Naive B cell (primary cell): ENCODE results near the gene ITGAL. TPM values are rescaled to one million over a fixed set of nuclear protein-coding genes. Genes with fewer than 3 reads are reported as not detected.
"Not testable (repeated sequence)": the region's sequence is repeated elsewhere in the genome, so short reads cannot be mapped to it uniquely, and the experiment has no call there.

Source experiments
- ATAC-seq, 2 donors: fragments of 150-1000 bp; cut with Tn5 transposase; 2 replicates each; pipeline ENCODE4 v1.10.0; 2021; ENCODE audit warnings: low read depth in 2 of 2, mild to moderate bottlenecking in 2 of 2, moderate library complexity in 2 of 2
- DNase-seq: peaks from one replicate; pipeline ENCODE4 v3.0.0; 2022
- H3K27ac Mint-ChIP-seq, 6 donors: one replicate each; pipeline ENCODE4 v1.8.0; 2020 to 2022; ENCODE audit warnings: mild to moderate bottlenecking in 6 of 6, mixed read lengths in 6 of 6, moderate library complexity in 5 of 6, inconsistent platforms in 2 of 6
- H3K27me3 Mint-ChIP-seq, 3 donors: one replicate each; pipeline ENCODE4 v1.8.0; 2021 to 2022; ENCODE audit warnings: mixed read lengths in 3 of 3, mild to moderate bottlenecking in 1 of 3
- H3K36me3 Mint-ChIP-seq, 2 donors: one replicate each; pipeline ENCODE4 v1.8.0; 2020 to 2022; ENCODE audit warnings: mixed read lengths in 2 of 2, inconsistent platforms in 1 of 2, mild to moderate bottlenecking in 1 of 2
- H3K4me1 Mint-ChIP-seq, 3 donors: one replicate each; pipeline ENCODE4 v1.8.0; 2020 to 2022; ENCODE audit warnings: mixed read lengths in 3 of 3, inconsistent platforms in 1 of 3, mild to moderate bottlenecking in 1 of 3, moderate library complexity in 1 of 3
- H3K4me3 Mint-ChIP-seq, 8 donors: one replicate each; pipeline ENCODE4 v1.8.0; 2020 to 2022; ENCODE audit warnings: mild to moderate bottlenecking in 8 of 8, mixed read lengths in 8 of 8, moderate library complexity in 8 of 8, inconsistent platforms in 2 of 8
- H3K9me3 Mint-ChIP-seq, 7 donors: one replicate each; pipeline ENCODE4 v1.8.0; 2020 to 2022; ENCODE audit warnings: mixed read lengths in 7 of 7, mild to moderate bottlenecking in 5 of 7, inconsistent platforms in 2 of 7, moderate library complexity in 1 of 7
- polyA plus RNA-seq, 6 donors: library from polyadenylated mRNA; unstranded; fragments of 300-500 nt; fragmentation: Illumina TruSeq; gene quantifications; one replicate each; pipeline ENCODE4 v1.2.3, GENCODE V29; 2021; ENCODE audit warnings: low read depth in 6 of 6

ITGAL gene
- polyA plus RNA-seq, 6 donors from 2014 or later, result 21.3 to 36.8 (median 25.6) TPM

DNA sequence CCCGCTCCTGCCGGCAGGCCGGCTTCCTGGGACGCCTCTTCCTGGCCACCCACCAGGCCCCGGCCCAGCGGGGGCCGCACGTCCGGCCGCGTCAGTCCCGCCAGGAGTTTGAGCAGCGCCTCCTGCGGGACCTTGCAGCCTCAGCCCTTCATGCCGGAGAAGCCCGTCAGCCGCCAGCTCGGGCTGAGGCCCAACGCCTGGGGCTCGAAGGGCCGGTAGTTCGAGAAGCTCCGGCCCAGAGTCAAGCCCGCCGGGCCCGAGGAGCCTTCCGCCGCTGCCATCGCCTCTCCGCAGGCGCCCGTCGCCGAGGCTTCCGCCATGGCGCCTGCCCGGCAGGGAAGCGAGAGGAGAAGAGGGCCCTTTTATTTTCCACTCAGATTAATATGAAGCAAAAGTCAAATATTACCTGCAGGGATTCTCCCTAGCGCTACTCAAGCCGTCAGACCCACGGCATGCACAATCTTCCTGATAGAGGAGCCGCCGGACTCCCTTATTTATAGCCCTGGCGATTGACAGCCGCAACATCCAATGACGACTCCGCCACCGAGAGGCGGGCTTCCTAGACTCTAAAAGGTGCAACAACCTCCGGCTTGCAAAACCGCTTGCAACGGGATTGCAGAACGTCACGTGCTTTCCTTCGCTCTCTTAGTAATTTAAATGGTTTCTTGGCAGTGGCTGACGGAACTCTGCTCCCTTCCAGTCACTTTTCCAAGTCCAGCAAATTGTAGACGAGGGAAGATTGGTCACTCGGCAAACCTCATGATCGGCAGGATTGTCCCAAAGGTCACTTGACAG, 26.9 kb upstream of the ITGAL start, which contains the start of gene SEPHS2:
Gene SEPHS2, minus strand, starts transcription at position 467 of the 795 bp plus-strand sequence. Its CDS starts 147 bp downstream, at position 320.
- DNase-seq, result peak; percentile 90
- H3K27me3 Mint-ChIP-seq, result no peaks in the 10 kb centered on the region

DNA sequence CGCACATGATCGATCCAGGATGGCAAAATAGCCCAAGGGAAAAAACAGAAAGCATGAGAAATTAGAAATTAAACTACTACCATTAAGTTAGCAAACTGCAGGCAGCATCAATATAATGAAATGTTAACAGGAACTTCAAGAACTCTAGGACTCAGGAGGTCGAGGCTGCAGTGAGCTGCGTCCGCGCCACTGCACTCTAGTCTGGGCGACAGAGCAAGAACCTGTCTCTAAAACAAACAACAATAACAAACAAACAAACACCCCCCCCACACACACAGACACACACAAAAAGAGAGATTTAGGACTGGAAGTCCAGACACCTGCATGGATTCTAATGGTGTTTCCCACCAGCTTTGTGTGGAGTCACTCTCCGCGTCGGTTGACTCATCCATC, 26.3 kb upstream of the ITGAL start:
- Mint-ChIP-seq H3K36me3 (peaks cover 8 to 12% of the 10 kb centered on the region in 2 donors), H3K27me3 (no peaks in the 10 kb centered on the region), H3K4me1 (peaks cover 36 to 59% (median 48%) of the 10 kb centered on the region in 3 donors), H3K9me3 (no peaks in the 10 kb centered on the region), H3K4me3 (peak overlapping the region; percentile 88 to 98 (median 97)), H3K27ac (peak overlapping the region; percentile 95 to 98 (median 97))
- ATAC-seq (no peak), DNase-seq (no peak)

More for the DNA sequence above, 26.9 kb upstream of the ITGAL start, which contains the start of gene SEPHS2:
- H3K4me1 Mint-ChIP-seq, result peaks cover 32 to 58% (median 44%) of the 10 kb centered on the region in 3 donors
- H3K36me3 Mint-ChIP-seq, result peaks cover 8 to 12% of the 10 kb centered on the region in 2 donors
- peak within 1 kb of the TSS; percentile 95 to 98 (median 97) for H3K27ac Mint-ChIP-seq
- no peaks in the 10 kb centered on the region for H3K9me3 Mint-ChIP-seq
- H3K4me3 Mint-ChIP-seq, result peak within 1 kb of the TSS; percentile 88 to 98 (median 97)
- ATAC-seq, result peak; percentile 94 to 95

DNA sequence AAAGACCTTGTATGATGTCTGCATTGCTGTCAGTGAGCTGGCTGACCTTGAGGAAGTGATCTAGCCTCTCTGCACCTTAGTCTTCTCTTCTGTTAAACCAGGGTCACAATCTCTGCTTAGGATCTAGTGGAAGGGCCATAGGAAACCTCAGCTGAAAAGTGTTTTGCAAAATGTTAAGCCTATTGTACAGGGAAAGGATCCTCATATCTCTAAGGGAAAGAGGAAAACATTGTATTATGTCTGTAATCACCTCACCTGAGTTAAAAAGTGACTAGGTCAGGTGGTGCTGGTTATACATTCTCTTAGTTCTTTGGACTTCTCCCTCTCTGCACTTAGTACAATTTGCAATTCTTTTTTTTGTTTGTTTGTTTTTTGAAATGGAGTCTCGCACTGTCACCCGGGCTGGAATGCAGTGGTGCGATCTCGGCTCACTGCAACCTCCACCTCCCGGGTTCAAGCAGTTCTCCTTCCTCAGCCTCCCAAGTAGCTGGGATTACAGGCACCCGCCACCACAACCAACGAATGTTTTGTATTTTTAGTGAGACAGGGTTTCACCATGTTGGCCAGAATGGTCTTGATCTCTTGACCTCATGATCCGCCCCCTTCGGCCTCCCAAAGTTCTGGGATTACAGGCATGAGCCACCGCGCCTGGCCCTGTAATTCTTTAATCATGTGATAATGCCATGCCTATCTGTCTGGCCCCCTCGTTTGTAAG, 24.9 kb upstream of the ITGAL start:
- ATAC-seq (no peak), DNase-seq (no peak)
- no peaks in the 10 kb centered on the region for H3K9me3 Mint-ChIP-seq
- peaks cover 41 to 63% (median 54%) of the 10 kb centered on the region in 3 donors for H3K4me1 Mint-ChIP-seq
- H3K27ac Mint-ChIP-seq, result no peak overlapping the region
- H3K27me3 Mint-ChIP-seq, result no peaks in the 10 kb centered on the region
- H3K36me3 Mint-ChIP-seq, result peaks cover 8 to 12% of the 10 kb centered on the region in 2 donors
- peak overlapping the region in 4 of 8 donors; percentile 25 to 88 (median 48) for H3K4me3 Mint-ChIP-seq

DNA sequence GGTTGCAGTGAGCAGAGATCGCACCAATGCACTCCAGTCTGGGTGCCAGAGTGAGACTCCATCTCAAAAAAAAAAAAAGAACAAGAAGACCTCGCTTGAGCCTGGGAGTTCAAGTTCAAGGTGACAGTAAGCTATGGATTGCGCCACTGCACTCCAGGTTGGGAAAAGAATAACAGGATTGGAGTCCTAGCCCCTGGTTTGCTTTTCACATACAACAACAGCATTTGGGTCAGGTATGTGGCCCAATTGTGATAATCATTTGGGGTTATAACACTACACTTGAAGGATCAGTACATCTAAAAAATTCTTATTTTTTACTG, 23.5 kb upstream of the ITGAL start:
- no peak overlapping the region for H3K27ac Mint-ChIP-seq
- peaks cover 35 to 60% (median 47%) of the 10 kb centered on the region in 3 donors for H3K4me1 Mint-ChIP-seq
- no peak overlapping the region for H3K4me3 Mint-ChIP-seq
- DNase-seq (no peak), ATAC-seq (no peak)
- peaks cover 0 to under 1% of the 10 kb centered on the region in 2 donors for H3K36me3 Mint-ChIP-seq
- H3K9me3 Mint-ChIP-seq, result no peaks in the 10 kb centered on the region
- no peaks in the 10 kb centered on the region for H3K27me3 Mint-ChIP-seq

GRCh38 chr16:30452709-30453580, 19.6 kb upstream of the ITGAL start:
- peaks cover 19 to 60% (median 40%) of the 10 kb centered on the region in 3 donors for H3K4me1 Mint-ChIP-seq
- ATAC-seq, H3K36me3 Mint-ChIP-seq, H3K27me3 Mint-ChIP-seq, DNase-seq, H3K9me3 Mint-ChIP-seq: not testable (repeated sequence)
- H3K27ac Mint-ChIP-seq, result peak overlapping the region in 1 of 6 donors; percentile 79
- peak overlapping the region in 2 of 8 donors; percentile 41 to 80 for H3K4me3 Mint-ChIP-seq

DNA sequence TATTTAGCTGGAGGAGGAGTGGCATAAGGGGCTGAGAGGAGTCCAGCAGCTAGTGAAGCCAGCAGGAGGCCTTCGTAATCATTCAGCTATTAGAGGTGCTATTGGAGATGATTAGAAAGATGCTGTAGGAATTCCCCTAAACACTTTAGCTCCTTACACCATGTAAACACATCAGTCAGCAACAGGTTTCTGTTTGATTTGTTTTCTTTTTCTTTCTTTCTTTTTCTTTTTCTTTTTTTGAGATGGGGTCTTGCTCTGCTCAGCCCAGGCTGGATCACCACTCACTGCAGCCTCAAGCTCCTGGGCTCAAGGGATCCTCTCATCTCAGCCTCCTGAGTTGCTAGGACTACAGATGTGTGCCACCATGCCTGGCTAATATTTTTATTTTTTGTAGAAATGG, 16.2 kb upstream of the ITGAL start:
- H3K4me3 Mint-ChIP-seq, result no peak overlapping the region

GRCh38 chr16:30457256-30457655, 15.3 kb upstream of the ITGAL start:
- peak overlapping the region in 1 of 8 donors; percentile 24 for H3K4me3 Mint-ChIP-seq
- no peak overlapping the region for H3K27ac Mint-ChIP-seq
- DNase-seq (no peak), ATAC-seq (no peak)
- H3K9me3 Mint-ChIP-seq, result no peaks in the 10 kb centered on the region
- H3K36me3 Mint-ChIP-seq, result no peaks in the 10 kb centered on the region
- H3K27me3 Mint-ChIP-seq, result no peaks in the 10 kb centered on the region
- peaks cover 15 to 56% (median 44%) of the 10 kb centered on the region in 3 donors for H3K4me1 Mint-ChIP-seq

More for the DNA sequence above, 16.2 kb upstream of the ITGAL start:
- DNase-seq, result no peak
- Mint-ChIP-seq H3K36me3 (no peaks in the 10 kb centered on the region), H3K27ac (peak overlapping the region in 1 of 6 donors; percentile 65), H3K4me1 (peaks cover 16 to 59% (median 41%) of the 10 kb centered on the region in 3 donors), H3K9me3 (no peaks in the 10 kb centered on the region), H3K27me3 (no peaks in the 10 kb centered on the region)
- no peak for ATAC-seq

- peaks cover 8 to 49% (median 37%) of the 10 kb centered on the region in 3 donors for H3K4me1 Mint-ChIP-seq
- no peaks in the 10 kb centered on the region for H3K27me3 Mint-ChIP-seq
- ATAC-seq (no peak), DNase-seq (no peak)
- H3K36me3 Mint-ChIP-seq, result no peaks in the 10 kb centered on the region
- H3K9me3 Mint-ChIP-seq, result no peaks in the 10 kb centered on the region
- H3K27ac Mint-ChIP-seq, result peak overlapping the region in 4 of 6 donors; percentile 81 to 93 (median 82)
- peak overlapping the region in 4 of 8 donors; percentile 6 to 72 (median 53) for H3K4me3 Mint-ChIP-seq
Measured at GRCh38 chr16:30457743-30458560, 14.6 kb upstream of the ITGAL start.

GRCh38 chr16:30458561-30459394, 13.8 kb upstream of the ITGAL start:
- Mint-ChIP-seq H3K4me3 (peak overlapping the region in 7 of 8 donors; percentile 35 to 75 (median 60)), H3K36me3 (no peaks in the 10 kb centered on the region), H3K4me1 (peaks cover 8 to 47% (median 36%) of the 10 kb centered on the region in 3 donors), H3K27me3 (no peaks in the 10 kb centered on the region), H3K9me3 (no peaks in the 10 kb centered on the region), H3K27ac (peak overlapping the region; percentile 81 to 93 (median 82))
- peak; percentile 96 to 98 for ATAC-seq
- peak; percentile 49 for DNase-seq

- H3K27ac Mint-ChIP-seq, result peak overlapping the region in 5 of 6 donors; percentile 65 to 93 (median 74)
- no peaks in the 10 kb centered on the region for H3K27me3 Mint-ChIP-seq
- no peaks in the 10 kb centered on the region for H3K9me3 Mint-ChIP-seq
- peak overlapping the region in 3 of 8 donors; percentile 20 to 45 (median 34) for H3K4me3 Mint-ChIP-seq
- no peak for ATAC-seq
- H3K36me3 Mint-ChIP-seq, result no peaks in the 10 kb centered on the region
- H3K4me1 Mint-ChIP-seq, result peaks cover 8 to 40% (median 36%) of the 10 kb centered on the region in 3 donors
- DNase-seq, result no peak
Measured at GRCh38 chr16:30459456-30459855, 13.1 kb upstream of the ITGAL start.

GRCh38 chr16:30461426-30461825, 11.1 kb upstream of the ITGAL start:
- not testable (repeated sequence) for H3K27me3 Mint-ChIP-seq, H3K36me3 Mint-ChIP-seq, ATAC-seq, H3K9me3 Mint-ChIP-seq, DNase-seq
- H3K27ac Mint-ChIP-seq, result peak overlapping the region in 1 of 6 donors; percentile 20
- peak overlapping the region in 1 of 8 donors; percentile 33 for H3K4me3 Mint-ChIP-seq
- peaks cover 12 to 35% (median 29%) of the 10 kb centered on the region in 3 donors for H3K4me1 Mint-ChIP-seq
